GM13977 (cell line): ENCODE results near the gene VCP.

Source experiments
- DNase-seq: peaks from one replicate; pipeline ENCODE4 v3.0.0; 2012; ENCODE audit warnings: low spot score
- CTCF ChIP-seq: IDR thresholded peaks from 2 replicates; pipeline ENCODE4 v1.5.1; 2012; ENCODE audit warnings: mild to moderate bottlenecking, control low read depth; ENCODE audit not compliant: insufficient read depth; ENCODE audit errors: extremely low read depth, missing control alignments
- in situ Hi-C: fragments of 300-500 bp; cut with MboI; formaldehyde crosslinking; loops from one replicate; pipeline ENCODE4 v1.12.0; 2022; ENCODE audit warnings: low sequenced_read_pairs, low pct_unique_long_range_greater_than_20kb, mixed read lengths, inconsistent platforms; ENCODE audit not compliant: unreplicated experiment

The VCP gene

GRCh38 chr9:35051069-35051967, 21.1 kb downstream of the VCP start:
- in situ Hi-C loops: loop anchor here (10.0 kb wide), 1 partner anchor 157 kb away; a partner anchor contains a TSS
- DNase-seq: peak; percentile 53
- peak; percentile 67 for TF ChIP-seq CTCF

GRCh38 chr9:35048511-35048910, 23.9 kb downstream of the VCP start:
- TF ChIP-seq CTCF: no peak
- in situ Hi-C loops: no loop called here
- DNase-seq: no peak

GRCh38 chr9:35044071-35044470, 28.4 kb downstream of the VCP start:
- DNase-seq: no peak
- in situ Hi-C loops: no loop called here
- no peak for TF ChIP-seq CTCF

GRCh38 chr9:35042891-35043545, 29.4 kb downstream of the VCP start:
- no peak for TF ChIP-seq CTCF
- DNase-seq: no peak
- in situ Hi-C loops: no loop called here

GRCh38 chr9:35042081-35042604, 30.3 kb downstream of the VCP start:
- in situ Hi-C loops: no loop called here
- TF ChIP-seq CTCF: no peak
- DNase-seq: no peak

- DNase-seq: peak; percentile 35
- TF ChIP-seq CTCF: no peak
- in situ Hi-C loops: no loop called here
Measured at GRCh38 chr9:35035851-35036701, 36.3 kb downstream of the VCP start.
